IPS-18c (cell line): ENCODE measurements around the gene HIPK1.

Experiments
- H3K4me3 ChIP-seq: 2 replicates; pipeline ENCODE4 v1.7.0; 2013; ENCODE audit warnings: low read depth, mild to moderate bottlenecking, low read length, moderate library complexity; ENCODE audit not compliant: insufficient read depth
- H3K9me3 ChIP-seq: one replicate; pipeline ENCODE4 v1.6.1; 2013; ENCODE audit warnings: mild to moderate bottlenecking, low read length, moderate library complexity; ENCODE audit not compliant: control insufficient read depth, insufficient read depth

HIPK1 gene

DNA sequence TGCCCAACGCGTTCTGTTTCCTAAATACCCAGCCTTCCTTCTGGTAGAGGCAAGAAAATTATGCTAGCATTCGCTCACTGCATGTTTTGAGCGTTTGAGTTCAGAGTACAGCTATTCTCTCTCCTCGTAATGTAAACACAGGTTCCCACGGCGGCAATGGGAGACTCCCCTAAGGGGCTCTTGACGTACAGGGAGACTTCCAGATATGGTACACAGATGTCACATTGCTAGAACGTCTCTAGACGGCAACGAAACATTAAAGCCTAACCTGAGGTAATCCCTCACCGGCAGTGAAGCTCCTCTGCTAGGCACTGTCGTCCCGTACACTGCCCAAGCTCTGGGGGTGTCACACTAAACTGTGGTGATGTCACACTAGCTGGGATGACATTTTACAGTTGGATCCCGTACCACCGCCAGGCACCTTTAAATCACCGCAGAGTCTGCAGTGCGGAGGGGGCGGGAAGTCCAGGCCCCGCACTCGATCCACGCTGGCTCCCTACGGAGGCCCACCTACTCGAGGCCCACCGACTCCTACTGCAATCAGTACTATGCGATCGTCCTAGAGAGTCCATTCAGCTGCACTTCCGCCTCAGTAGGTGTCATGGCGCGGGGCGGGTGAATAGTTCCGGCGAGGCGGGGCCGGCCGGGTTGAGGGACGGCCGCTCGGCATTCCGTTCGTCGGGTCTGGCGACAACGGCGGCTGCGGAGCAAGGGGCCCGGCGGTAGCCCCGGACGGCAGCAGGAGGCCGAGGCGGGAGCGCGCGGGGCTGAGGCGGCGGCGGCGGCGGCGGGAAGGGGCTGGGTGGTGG, at the start of gene HIPK1:
Gene HIPK1, plus strand, starts transcription at position 384 of the 809 bp plus-strand sequence.
- Histone ChIP-seq H3K4me3 (peak within 1 kb of the TSS; percentile 85), H3K9me3 (no peaks in the 10 kb centered on the region)

GRCh38 chr1:113879739-113880038, 49.4 kb upstream of the HIPK1 start:
- Histone ChIP-seq H3K9me3 (no peaks in the 10 kb centered on the region), H3K4me3 (no peak overlapping the region)

DNA sequence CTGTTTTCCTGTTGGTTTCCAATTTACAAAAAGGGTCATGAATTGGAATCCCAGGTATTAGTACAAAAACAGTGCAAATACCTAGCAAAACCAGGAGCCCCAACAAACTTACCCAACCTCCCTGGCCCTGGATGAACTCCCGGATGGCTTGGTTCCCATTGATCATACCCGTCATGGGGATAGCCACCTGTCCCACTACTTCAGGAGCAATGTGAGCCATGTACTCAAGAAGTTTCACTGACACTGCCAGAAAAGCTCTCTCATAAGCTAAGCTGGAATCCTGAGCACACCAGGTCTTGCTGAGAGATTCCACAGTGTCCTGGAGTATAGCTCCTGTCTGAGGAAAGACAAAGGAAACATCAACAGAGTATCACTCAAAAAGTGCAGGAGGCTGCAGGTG, 47.5 kb upstream of the HIPK1 start:
- no peaks in the 10 kb centered on the region for H3K9me3 ChIP-seq
- no peak overlapping the region for H3K4me3 ChIP-seq

DNA sequence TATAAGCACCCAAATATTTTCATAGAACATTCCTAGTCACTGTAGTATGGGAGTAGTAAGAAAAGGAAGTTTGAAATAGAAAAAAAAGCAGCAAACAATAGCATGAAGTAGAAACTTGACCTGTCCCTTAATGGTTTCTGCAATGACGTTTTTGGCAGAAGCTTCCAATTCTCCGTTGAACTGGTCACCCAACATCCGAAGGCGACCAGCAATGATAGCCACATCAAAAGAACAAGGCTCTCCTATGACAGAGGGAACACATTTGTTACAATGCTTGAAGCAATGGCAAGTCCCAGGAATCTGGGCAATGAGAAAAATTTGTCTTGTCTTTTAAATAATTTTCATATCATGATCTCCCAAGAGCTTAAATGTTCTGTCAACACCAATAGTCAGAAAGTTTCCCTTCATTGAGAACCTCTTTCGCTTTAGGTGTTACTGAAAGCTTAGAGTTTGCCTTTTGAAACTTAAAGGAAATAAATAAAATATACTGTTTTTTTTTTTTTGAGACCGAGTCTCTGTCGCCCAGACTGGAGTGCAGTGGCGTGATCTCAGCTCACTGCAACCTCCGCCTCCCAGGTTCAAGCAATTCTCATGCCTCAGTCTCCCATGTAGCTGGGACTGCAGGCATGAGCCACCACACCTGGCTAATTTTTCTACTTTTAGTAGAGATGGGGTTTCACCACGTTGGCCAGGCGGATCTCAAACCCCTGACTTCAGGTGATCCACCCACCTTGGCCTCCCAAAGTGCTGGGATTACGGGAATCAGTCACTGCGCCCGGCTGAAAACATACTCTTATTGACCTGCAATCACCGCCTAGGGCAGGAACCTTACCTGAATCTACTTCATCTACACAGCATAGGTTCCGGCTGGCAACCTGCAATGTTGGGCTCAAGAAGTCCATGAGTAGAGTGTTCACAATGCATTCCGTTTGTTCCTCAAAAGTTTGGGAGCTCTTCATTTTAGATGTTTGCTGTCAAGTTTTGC, 42.4 kb upstream of the HIPK1 start:
- Histone ChIP-seq H3K4me3 (no peak overlapping the region), H3K9me3 (no peaks in the 10 kb centered on the region)

GRCh38 chr1:113887402-113888175, 41.5 kb upstream of the HIPK1 start, which contains the start of gene BCL2L15:
Gene BCL2L15, minus strand, starts transcription at chr1:113887581. Its CDS starts 206 bp downstream, at chr1:113887375.
- H3K9me3 ChIP-seq, result no peaks in the 10 kb centered on the region
- no peak within 1 kb of the TSS for H3K4me3 ChIP-seq

DNA sequence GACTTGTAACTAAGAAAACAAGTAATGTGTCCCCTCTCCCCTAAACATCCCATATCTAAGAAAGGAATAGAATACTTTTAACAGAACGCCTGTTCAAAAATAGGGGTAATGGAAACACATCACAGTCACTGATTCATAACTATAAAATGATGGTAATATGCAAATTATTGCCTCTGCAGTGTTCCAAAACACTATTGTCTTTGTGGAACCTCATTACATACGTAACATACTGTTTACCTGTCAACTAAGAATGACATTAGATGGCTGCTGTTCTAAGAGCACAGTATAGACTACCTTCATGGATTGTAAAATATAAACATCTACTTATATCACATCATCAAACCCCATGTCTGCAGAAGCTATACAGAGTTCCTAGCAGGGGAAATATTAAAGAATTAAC, 38.3 kb upstream of the HIPK1 start:
- Histone ChIP-seq H3K9me3 (no peaks in the 10 kb centered on the region), H3K4me3 (no peak overlapping the region)

- Histone ChIP-seq H3K4me3 (no peak overlapping the region), H3K9me3 (no peaks in the 10 kb centered on the region)
These were observed 37.4 kb upstream of the HIPK1 start for GRCh38 chr1:113891631-113892220.

- Histone ChIP-seq H3K4me3 (no peak overlapping the region), H3K9me3 (no peaks in the 10 kb centered on the region)
These were observed 35.9 kb upstream of the HIPK1 start for GRCh38 chr1:113893267-113893666.

- no peaks in the 10 kb centered on the region for H3K9me3 ChIP-seq
- no peak overlapping the region for H3K4me3 ChIP-seq
These were observed 34.0 kb upstream of the HIPK1 start for GRCh38 chr1:113895098-113895497.

DNA sequence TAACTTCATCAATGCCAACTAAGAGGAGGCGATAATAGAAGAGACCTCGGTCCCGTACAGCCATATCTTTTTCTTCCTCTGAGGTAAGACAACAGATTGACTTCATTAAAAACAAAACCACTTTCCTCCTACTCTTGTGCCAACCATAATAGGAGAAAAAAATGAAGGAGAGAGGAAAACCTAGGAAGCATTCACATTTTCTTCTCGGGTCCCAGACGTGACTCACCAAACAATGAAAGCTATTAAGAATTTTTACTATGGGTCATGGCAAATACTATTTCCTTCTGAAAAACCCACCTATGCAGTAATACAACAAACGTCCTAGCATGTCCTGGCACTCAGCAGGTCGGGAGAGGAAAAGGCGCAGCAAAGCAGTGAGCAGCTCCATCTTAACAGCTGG, 33.2 kb upstream of the HIPK1 start:
- no peak overlapping the region for H3K4me3 ChIP-seq

GRCh38 chr1:113898241-113898814, 30.8 kb upstream of the HIPK1 start:
- no peak overlapping the region for H3K4me3 ChIP-seq

More for the DNA sequence above, 33.2 kb upstream of the HIPK1 start:
- no peaks in the 10 kb centered on the region for H3K9me3 ChIP-seq

GRCh38 chr1:113899111-113899510, 30.0 kb upstream of the HIPK1 start:
- H3K4me3 ChIP-seq, result no peak overlapping the region

More at GRCh38 chr1:113898241-113898814, 30.8 kb upstream of the HIPK1 start:
- no peaks in the 10 kb centered on the region for H3K9me3 ChIP-seq

GRCh38 chr1:113901191-113901590, 27.9 kb upstream of the HIPK1 start:
- Histone ChIP-seq H3K9me3 (no peaks in the 10 kb centered on the region), H3K4me3 (no peak overlapping the region)

More at GRCh38 chr1:113899111-113899510, 30.0 kb upstream of the HIPK1 start:
- H3K9me3 ChIP-seq, result no peaks in the 10 kb centered on the region

DNA sequence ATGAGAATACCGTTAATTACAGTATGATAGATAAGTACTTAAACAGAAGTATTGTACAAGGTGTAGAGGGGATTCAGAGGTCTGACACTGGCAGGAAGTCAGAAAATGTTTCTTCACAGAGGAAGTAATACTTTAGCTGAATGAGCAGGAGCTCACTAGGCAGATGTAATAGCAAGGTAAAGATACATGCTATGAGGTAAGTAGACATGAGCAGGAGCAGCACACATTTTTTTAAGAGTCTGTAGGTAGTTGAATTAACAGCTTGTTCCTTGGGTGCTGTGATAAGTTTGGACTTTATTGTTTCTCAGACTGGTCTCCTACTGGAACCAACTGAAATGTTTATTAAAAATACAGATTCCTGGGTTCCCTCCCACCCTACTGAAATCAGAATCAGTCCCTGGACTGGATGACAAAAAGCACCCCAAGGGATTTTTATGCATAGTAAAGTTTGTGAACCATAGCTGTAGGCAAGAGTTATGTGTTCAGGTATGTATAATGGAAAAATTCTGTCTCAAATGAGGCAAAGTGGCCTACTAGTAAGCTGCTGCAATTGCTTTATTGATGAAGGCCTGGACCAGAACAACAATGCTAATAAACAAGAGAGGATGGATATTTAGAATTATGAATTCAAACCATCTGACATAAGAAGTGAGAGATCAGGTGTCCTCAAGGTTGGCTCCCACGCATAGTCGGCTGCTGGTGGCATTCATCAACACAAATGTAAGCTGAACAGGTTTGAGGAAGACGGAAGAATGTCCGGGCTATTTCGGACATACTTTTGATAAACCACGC, 25.4 kb upstream of the HIPK1 start:
- Histone ChIP-seq H3K4me3 (peak overlapping the region; percentile 100), H3K9me3 (no peaks in the 10 kb centered on the region)

DNA sequence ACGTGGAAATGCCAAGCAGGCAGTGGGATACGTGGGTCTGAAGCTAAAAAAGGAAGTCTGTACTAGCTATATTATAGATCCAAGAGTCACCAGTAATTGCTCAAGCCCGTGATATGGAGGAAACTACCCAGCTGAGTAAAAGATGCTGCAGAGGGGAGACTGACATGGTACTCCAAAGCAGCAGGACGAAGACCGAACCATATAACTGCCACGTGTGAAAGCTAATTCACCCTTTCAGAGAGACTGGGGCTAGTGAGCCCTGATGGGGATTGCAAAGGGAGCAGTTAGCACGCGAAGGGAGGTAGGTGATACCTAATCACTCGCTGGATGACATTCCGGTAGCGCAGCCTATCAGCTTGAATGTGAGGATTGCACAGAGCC, 24.8 kb upstream of the HIPK1 start:
- H3K4me3 ChIP-seq, result peak overlapping the region; percentile 100
- H3K9me3 ChIP-seq, result no peaks in the 10 kb centered on the region
